OCI-LY7 (cell line): ENCODE results near the gene PIK3R3. TPM values are rescaled to one million over a fixed set of nuclear protein-coding genes. Genes with fewer than 3 reads are reported as not detected.

Source experiments
- BruUV-seq: library from RNA; stranded (reverse); fragments of 400-500 nt; replicated peaks from 2 replicates; lab custom pipeline; 2021; lab: Mats Ljungman, UMichigan
- CTCF ChIA-PET: fragments of 300-600 bp; sonication (Branson Sonifier 250); formaldehyde crosslinking; loops from one replicate; lab custom pipeline; 2022; ENCODE audit warnings: antibody characterized with exemption; ENCODE audit not compliant: unreplicated experiment; lab: Charles Lee
- POLR2A ChIA-PET: fragments of 300-600 bp; sonication (Branson Sonifier 250); formaldehyde crosslinking; loops from one replicate; lab custom pipeline; 2022; ENCODE audit warnings: antibody characterized with exemption; lab: Charles Lee
- DNase-seq: peaks from one replicate; pipeline ENCODE4 v3.0.0-alpha.2; 2015; ENCODE audit warnings: low spot score
- H2AFZ ChIP-seq: fragments of 200-600 bp; sonication (generic), shearing (Covaris generic); 2 replicates; pipeline ENCODE4 v1.6.1; 2014; ENCODE audit warnings: mild to moderate bottlenecking, antibody characterized with exemption, low read length, moderate library complexity
- H3K27ac ChIP-seq: fragments of 200-600 bp; sonication (generic); 2 replicates; pipeline ENCODE4 v1.5.1; 2014; ENCODE audit warnings: mixed run types, low read depth, mild to moderate bottlenecking, moderate library complexity, low read length, inconsistent platforms; ENCODE audit not compliant: poor library complexity, severe bottlenecking
- H3K36me3 ChIP-seq: fragments of 200-600 bp; sonication (generic); 2 replicates; pipeline ENCODE4 v1.6.1; 2014; ENCODE audit warnings: mild to moderate bottlenecking, antibody characterized with exemption, low read length, moderate library complexity, mixed read lengths; ENCODE audit not compliant: insufficient read depth
- H3K4me1 ChIP-seq: fragments of 200-600 bp; sonication (generic); 2 replicates; pipeline ENCODE4 v1.5.1; 2014; ENCODE audit warnings: mild to moderate bottlenecking, low read length; ENCODE audit not compliant: insufficient read depth, poor library complexity, severe bottlenecking
- H3K4me2 ChIP-seq: fragments of 200-600 bp; sonication (generic); 2 replicates; pipeline ENCODE4 v1.6.1; 2014; ENCODE audit warnings: mild to moderate bottlenecking, low read length
- H3K4me3 ChIP-seq: fragments of 200-600 bp; sonication (generic); 2 replicates; pipeline ENCODE4 v1.5.1; 2014; ENCODE audit warnings: mild to moderate bottlenecking, low read depth, low read length; ENCODE audit not compliant: poor library complexity, severe bottlenecking
- H3K79me2 ChIP-seq: fragments of 200-600 bp; sonication (generic); 2 replicates; pipeline ENCODE4 v1.6.1; 2016; ENCODE audit warnings: low read depth, mild to moderate bottlenecking, low read length, moderate library complexity, mixed read lengths; ENCODE audit not compliant: insufficient read depth
- H3K9me2 ChIP-seq: fragments of 200-600 bp; sonication (generic); 2 replicates; pipeline ENCODE4 v1.6.1; 2016; ENCODE audit warnings: mild to moderate bottlenecking, low read length, mixed read lengths; ENCODE audit not compliant: insufficient read depth
- H3K9me3 ChIP-seq: fragments of 200-600 bp; sonication (generic); 2 replicates; pipeline ENCODE4 v1.6.1; 2014; ENCODE audit warnings: mild to moderate bottlenecking, mixed run types, low read length, mixed read lengths
- H4K20me1 ChIP-seq: fragments of 200-600 bp; sonication (generic); 2 replicates; pipeline ENCODE4 v1.6.1; 2014; ENCODE audit warnings: mild to moderate bottlenecking, antibody characterized with exemption, low read length, moderate library complexity, mixed read lengths; ENCODE audit not compliant: insufficient read depth
- CTCF ChIP-seq: fragments of 200-600 bp; sonication (generic); conservative IDR thresholded peaks from 2 replicates; pipeline ENCODE4 v1.5.1; 2014; ENCODE audit warnings: mild to moderate bottlenecking, antibody characterized with exemption, low read length, moderate library complexity, mixed read lengths
- EZH2phosphoT487 ChIP-seq: fragments of 200-600 bp; sonication (generic); IDR thresholded peaks from 2 replicates; pipeline ENCODE4 v1.6.1; 2018; ENCODE audit warnings: low read depth, borderline replicate concordance, mild to moderate bottlenecking, mixed run types, antibody characterized with exemption, low read length, moderate library complexity, mixed read lengths
- intact Hi-C: fragments of 100-400 bp; cut with micrococcal nuclease; formaldehyde crosslinking; loops from one replicate; pipeline ENCODE4 v1.10.0; 2022; ENCODE audit not compliant: unreplicated experiment
- total RNA-seq, 2 experiments: library from RNA; depleted of rRNA in 1 of 2; stranded (reverse); fragments of >200 nt in 1 of 2; shearing (Covaris generic) in 1 of 2; gene quantifications; 2 replicates each; pipeline ENCODE4 v1.2.3, GENCODE V29; 2014 to 2022

PIK3R3 gene
- total RNA-seq, 2 experiments from 2014 or later = 12.7 to 27.0 TPM

GRCh38 chr1:46118856-46119255 lies 13.6 kb downstream of the PIK3R3 start:
- BruUV-seq = no TSS peak
- Histone ChIP-seq H2AFZ (no peak overlapping the region), H3K79me2 (peaks cover 34% of the 10 kb centered on the region; the same call in 1 of the 2 replicates), H3K9me2 (no peaks in the 10 kb centered on the region), H3K36me3 (0 out of 2 replicates have a peak, but pooled peaks cover 9% of the 10 kb centered on the region), H3K9me3 (no peaks in the 10 kb centered on the region), H3K4me2 (no peak overlapping the region), H4K20me1 (no peaks in the 10 kb centered on the region), H3K4me3 (no peak overlapping the region), H3K27ac (no peak overlapping the region), H3K4me1 (no peaks in the 10 kb centered on the region)
- intact Hi-C loops = no loop called here
- DNase-seq = no peak
- no peak for TF ChIP-seq EZH2phosphoT487
- TF ChIP-seq CTCF = no peak
- ChIA-PET POLR2A (no interaction called here), CTCF (no interaction called here)

- no TSS peak for BruUV-seq
- no peaks in the 10 kb centered on the region for H3K4me1 ChIP-seq
- intact Hi-C loops = no loop called here
- H3K4me3 ChIP-seq = no peak overlapping the region
- no peak overlapping the region for H2AFZ ChIP-seq
- H3K36me3 ChIP-seq = 0 out of 2 replicates have a peak, but pooled peaks cover 9% of the 10 kb centered on the region
- no peaks in the 10 kb centered on the region for H4K20me1 ChIP-seq
- CTCF ChIA-PET = no interaction called here
- no peak for DNase-seq
- no peak for TF ChIP-seq CTCF
- TF ChIP-seq EZH2phosphoT487 = no peak
- H3K9me2 ChIP-seq = no peaks in the 10 kb centered on the region
- no peak overlapping the region for H3K27ac ChIP-seq
- H3K4me2 ChIP-seq = no peak overlapping the region
- POLR2A ChIA-PET = interaction anchor here (0.6 to 1.0 kb wide), 6 partner anchors 20 to 672 kb away, joined by 3 to 7 read pairs (median 3); no protein-coding TSS in a partner anchor
- H3K9me3 ChIP-seq = no peaks in the 10 kb centered on the region
- peaks cover 32% of the 10 kb centered on the region; the same call in 1 of the 2 replicates for H3K79me2 ChIP-seq
Observed at GRCh38 chr1:46117810-46118494, 14.5 kb downstream of the PIK3R3 start.
